Measurements from ENCODE around the gene GFPT2.

GRCh38 chr5:180344696-180344999, 8.5 kb downstream of the GFPT2 start:
- TF ChIP-seq ZBTB6 (tag by site-specific recombination; IDR thresholded peaks at IDR 0.05) (no peak), ZNF184 (tag by site-specific recombination; IDR thresholded peaks at IDR 0.05) (no peak), FEZF1 (tag by site-specific recombination; IDR thresholded peaks at IDR 0.05) (no peak), ZNF555 (tag by site-specific recombination; conservative IDR thresholded peaks at IDR 0.05) (no peak), ZSCAN23 (tag by site-specific recombination; IDR thresholded peaks at IDR 0.05) (no peak), ZNF138 (tag by site-specific recombination; IDR thresholded peaks at IDR 0.05; ENCODE audit: borderline replicate concordance) (no peak), CTCF (tag by site-specific recombination; IDR thresholded peaks at IDR 0.05) (no peak)

Measured in HEK293 (cell line).